Measurements from ENCODE around the gene NAV2. TPM values are rescaled to one million over a fixed set of nuclear protein-coding genes. Genes with fewer than 3 reads are reported as not detected.

The NAV2 gene
- polyA plus RNA-seq, 1 donor = 8.1 TPM

DNA sequence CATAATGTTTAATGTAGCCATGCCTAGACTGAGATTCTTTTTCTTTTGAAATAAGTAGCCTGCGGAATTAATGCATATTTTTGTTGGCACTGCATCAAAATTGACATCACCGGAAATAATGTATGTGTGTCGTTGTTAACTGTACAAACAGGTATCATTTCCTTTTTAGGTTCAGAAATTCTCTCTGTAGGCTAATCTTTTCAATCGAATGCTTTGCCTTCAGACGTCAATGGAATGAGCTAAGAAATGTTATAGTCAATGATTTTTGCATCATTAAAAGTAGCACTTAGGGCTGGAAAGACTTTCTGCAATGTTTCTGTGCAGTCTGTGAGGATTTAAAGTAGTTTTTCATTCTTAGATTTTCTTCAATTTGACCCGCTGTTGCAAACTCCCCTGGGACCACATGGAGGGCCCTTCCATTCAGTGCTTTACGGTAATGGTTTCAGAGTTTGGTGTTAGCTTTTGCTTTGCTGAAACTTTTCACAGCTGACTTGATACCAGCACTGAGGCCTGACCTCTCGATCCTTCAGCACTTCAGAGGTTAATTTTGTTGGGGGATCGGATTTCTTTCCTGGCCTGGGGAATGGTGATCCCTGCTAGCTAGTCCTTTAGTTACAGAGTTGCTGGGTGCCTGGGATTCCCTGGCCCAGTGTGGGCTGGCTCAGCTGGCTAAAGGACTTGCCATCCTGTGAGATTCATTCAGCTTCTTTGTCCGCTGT is 309.9 kb downstream of the NAV2 start:
- no peaks in the 10 kb centered on the region for H3K36me3 ChIP-seq (ENCODE audit: control insufficient read depth, insufficient read depth, low read length)
- DNase-seq = peak in 1 of 2 donors; percentile 51
- peak overlapping the region; percentile 7 for H3K4me3 ChIP-seq (ENCODE audit: low read length)
- H3K27ac ChIP-seq (ENCODE audit: low read length) = no peak overlapping the region
- H3K27me3 ChIP-seq (ENCODE audit: control insufficient read depth, insufficient read depth, low read length) = no peaks in the 10 kb centered on the region
- WGBS (ENCODE audit: insufficient coverage, low lambda C conversion rate) = 17% methylated on average over 1 of the region's 10 CpGs
- no peaks in the 10 kb centered on the region for H3K9me3 ChIP-seq (ENCODE audit: control insufficient read depth, low read depth, low read length)
- H3K4me1 ChIP-seq (ENCODE audit: control insufficient read depth, insufficient read depth, low read length) = peaks cover 52% of the 10 kb centered on the region

DNA sequence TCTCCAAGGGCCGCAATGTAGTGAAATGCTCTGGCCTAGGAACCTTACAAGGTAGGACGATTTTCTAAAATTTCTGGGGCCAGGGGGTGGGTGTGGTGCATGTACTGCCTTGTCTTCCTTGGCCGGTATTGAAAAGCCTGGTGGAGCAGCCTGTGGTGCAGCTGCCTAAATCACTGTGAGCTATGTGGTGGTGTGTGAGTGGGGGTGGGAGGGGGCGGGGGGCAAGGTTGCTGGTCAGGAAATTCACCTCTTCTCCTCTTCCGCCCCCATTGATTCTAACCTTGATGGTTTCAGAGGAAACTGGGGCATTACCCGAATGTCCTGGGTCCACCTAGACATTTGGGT is 310.4 kb downstream of the NAV2 start:
- no peak for DNase-seq
- Histone ChIP-seq H3K36me3 (ENCODE audit: control insufficient read depth, insufficient read depth, low read length) (no peaks in the 10 kb centered on the region), H3K4me1 (ENCODE audit: control insufficient read depth, insufficient read depth, low read length) (peaks cover 54% of the 10 kb centered on the region), H3K9me3 (ENCODE audit: control insufficient read depth, low read depth, low read length) (no peaks in the 10 kb centered on the region), H3K27ac (ENCODE audit: low read length) (no peak overlapping the region), H3K27me3 (ENCODE audit: control insufficient read depth, insufficient read depth, low read length) (no peaks in the 10 kb centered on the region), H3K4me3 (ENCODE audit: low read length) (peak overlapping the region; percentile 9)
- no CpG with 5 or more reads among the region's 6 CpGs for WGBS (ENCODE audit: insufficient coverage, low lambda C conversion rate)

GRCh38 chr11:20024172-20024935 is 311.7 kb downstream of the NAV2 start:
- peaks cover 56% of the 10 kb centered on the region for H3K4me1 ChIP-seq (ENCODE audit: control insufficient read depth, insufficient read depth, low read length)
- no CpG with 5 or more reads among the region's 6 CpGs for WGBS (ENCODE audit: insufficient coverage, low lambda C conversion rate)
- H3K36me3 ChIP-seq (ENCODE audit: control insufficient read depth, insufficient read depth, low read length) = no peaks in the 10 kb centered on the region
- no peaks in the 10 kb centered on the region for H3K27me3 ChIP-seq (ENCODE audit: control insufficient read depth, insufficient read depth, low read length)
- H3K4me3 ChIP-seq (ENCODE audit: low read length) = no peak overlapping the region
- no peak overlapping the region for H3K27ac ChIP-seq (ENCODE audit: low read length)
- no peaks in the 10 kb centered on the region for H3K9me3 ChIP-seq (ENCODE audit: control insufficient read depth, low read depth, low read length)
- no peak for DNase-seq

- no peak for DNase-seq
- Histone ChIP-seq H3K9me3 (ENCODE audit: control insufficient read depth, low read depth, low read length) (no peaks in the 10 kb centered on the region), H3K4me1 (ENCODE audit: control insufficient read depth, insufficient read depth, low read length) (peaks cover 51% of the 10 kb centered on the region), H3K27me3 (ENCODE audit: control insufficient read depth, insufficient read depth, low read length) (no peaks in the 10 kb centered on the region), H3K27ac (ENCODE audit: low read length) (no peak overlapping the region), H3K4me3 (ENCODE audit: low read length) (no peak overlapping the region), H3K36me3 (ENCODE audit: control insufficient read depth, insufficient read depth, low read length) (no peaks in the 10 kb centered on the region)
- WGBS (ENCODE audit: insufficient coverage, low lambda C conversion rate) = no CpG with 5 or more reads among the region's 8 CpGs
Measured at GRCh38 chr11:20025332-20025840, 312.7 kb downstream of the NAV2 start.

GRCh38 chr11:20026629-20027555 is 314.3 kb downstream of the NAV2 start:
- peak overlapping the region; percentile 12 for H3K4me3 ChIP-seq (ENCODE audit: low read length)
- no peaks in the 10 kb centered on the region for H3K36me3 ChIP-seq (ENCODE audit: control insufficient read depth, insufficient read depth, low read length)
- WGBS (ENCODE audit: insufficient coverage, low lambda C conversion rate) = 94% methylated on average over 3 of the region's 15 CpGs
- peaks cover 44% of the 10 kb centered on the region for H3K4me1 ChIP-seq (ENCODE audit: control insufficient read depth, insufficient read depth, low read length)
- peak overlapping the region; percentile 41 for H3K27ac ChIP-seq (ENCODE audit: low read length)
- DNase-seq = peak in 1 of 2 donors; percentile 18
- H3K27me3 ChIP-seq (ENCODE audit: control insufficient read depth, insufficient read depth, low read length) = no peaks in the 10 kb centered on the region
- no peaks in the 10 kb centered on the region for H3K9me3 ChIP-seq (ENCODE audit: control insufficient read depth, low read depth, low read length)

DNA sequence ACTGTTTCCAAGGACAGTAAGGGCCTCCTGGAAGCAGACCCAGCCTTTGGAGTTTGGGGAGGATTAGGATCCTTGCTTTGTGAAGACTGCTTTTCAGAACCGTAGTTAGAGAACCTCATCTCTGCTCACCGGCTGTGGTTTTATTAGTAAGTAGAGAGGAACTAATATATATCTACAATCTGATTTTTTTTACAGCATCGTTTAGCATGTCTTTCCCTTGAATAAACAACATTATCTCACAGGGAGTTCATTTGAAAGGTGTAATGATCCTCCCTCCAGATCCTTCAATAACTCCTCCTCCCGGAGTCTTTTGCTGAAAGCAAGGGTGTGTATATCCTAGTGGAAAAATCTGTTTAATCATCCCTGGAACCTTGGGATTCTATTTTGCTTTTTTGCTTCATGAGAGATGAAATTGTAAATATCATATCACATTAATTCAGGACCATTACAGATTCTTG is 314.9 kb downstream of the NAV2 start:
- Histone ChIP-seq H3K4me1 (ENCODE audit: control insufficient read depth, insufficient read depth, low read length) (peaks cover 42% of the 10 kb centered on the region), H3K27ac (ENCODE audit: low read length) (peak overlapping the region; percentile 41), H3K9me3 (ENCODE audit: control insufficient read depth, low read depth, low read length) (no peaks in the 10 kb centered on the region), H3K27me3 (ENCODE audit: control insufficient read depth, insufficient read depth, low read length) (no peaks in the 10 kb centered on the region), H3K36me3 (ENCODE audit: control insufficient read depth, insufficient read depth, low read length) (no peaks in the 10 kb centered on the region), H3K4me3 (ENCODE audit: low read length) (peak overlapping the region; percentile 12)
- DNase-seq = peak; percentile 23 to 76
- WGBS (ENCODE audit: insufficient coverage, low lambda C conversion rate) = 20% methylated on average over 1 of the region's 4 CpGs

GRCh38 chr11:20029193-20029592 is 316.6 kb downstream of the NAV2 start:
- Histone ChIP-seq H3K27me3 (ENCODE audit: control insufficient read depth, insufficient read depth, low read length) (no peaks in the 10 kb centered on the region), H3K36me3 (ENCODE audit: control insufficient read depth, insufficient read depth, low read length) (no peaks in the 10 kb centered on the region), H3K27ac (ENCODE audit: low read length) (no peak overlapping the region), H3K9me3 (ENCODE audit: control insufficient read depth, low read depth, low read length) (no peaks in the 10 kb centered on the region), H3K4me1 (ENCODE audit: control insufficient read depth, insufficient read depth, low read length) (peaks cover 26% of the 10 kb centered on the region), H3K4me3 (ENCODE audit: low read length) (no peak overlapping the region)
- DNase-seq = no peak
- WGBS (ENCODE audit: insufficient coverage, low lambda C conversion rate) = no CpG with 5 or more reads among the region's 3 CpGs

- Histone ChIP-seq H3K9me3 (ENCODE audit: control insufficient read depth, low read depth, low read length) (no peaks in the 10 kb centered on the region), H3K27me3 (ENCODE audit: control insufficient read depth, insufficient read depth, low read length) (no peaks in the 10 kb centered on the region), H3K36me3 (ENCODE audit: control insufficient read depth, insufficient read depth, low read length) (no peaks in the 10 kb centered on the region), H3K27ac (ENCODE audit: low read length) (no peak overlapping the region), H3K4me3 (ENCODE audit: low read length) (no peak overlapping the region), H3K4me1 (ENCODE audit: control insufficient read depth, insufficient read depth, low read length) (peaks cover 22% of the 10 kb centered on the region)
- WGBS (ENCODE audit: insufficient coverage, low lambda C conversion rate) = no CpG with 5 or more reads among the region's 1 CpG
- no peak for DNase-seq
Measured at GRCh38 chr11:20030472-20030871, 317.8 kb downstream of the NAV2 start.

DNA sequence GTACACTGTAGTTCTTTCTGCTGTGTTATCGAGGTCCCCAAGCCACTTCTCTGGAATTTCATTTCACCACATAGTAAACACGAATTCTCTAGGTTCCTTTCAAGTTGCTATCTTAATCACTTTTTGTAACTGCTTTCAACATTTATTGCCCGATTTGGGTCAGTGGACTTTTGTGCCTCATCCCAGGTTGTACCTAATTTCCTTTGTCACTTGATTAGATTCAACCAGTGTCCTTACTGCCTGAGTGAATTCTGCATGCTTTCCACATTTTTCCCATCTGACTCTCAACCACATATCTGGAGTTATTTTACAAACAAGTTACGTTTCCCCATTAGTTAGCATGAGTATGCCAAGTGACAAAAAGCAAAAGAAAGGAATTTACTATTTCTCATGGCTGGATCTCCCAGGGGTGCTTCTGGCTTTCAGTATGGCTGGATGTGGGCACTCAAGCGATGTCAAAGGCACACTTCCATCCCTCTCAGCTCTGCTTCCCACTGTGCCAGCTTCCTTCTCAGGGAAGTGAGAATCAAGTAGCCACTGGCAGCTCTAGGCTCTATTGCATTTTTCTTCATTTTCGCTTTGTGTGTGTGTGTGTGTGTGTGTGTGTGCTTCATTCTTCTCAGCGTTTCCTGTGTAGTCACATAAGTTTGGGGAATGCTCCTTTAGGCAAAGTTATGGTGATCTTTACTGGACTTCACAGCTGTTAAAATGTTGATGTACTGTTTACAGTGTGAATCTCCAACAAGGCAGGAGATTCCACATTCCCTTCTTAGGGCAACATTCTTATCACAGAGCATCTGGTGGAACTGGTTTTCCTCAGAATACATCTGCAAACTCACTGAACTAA is 318.7 kb downstream of the NAV2 start:
- Histone ChIP-seq H3K36me3 (ENCODE audit: control insufficient read depth, insufficient read depth, low read length) (no peaks in the 10 kb centered on the region), H3K4me3 (ENCODE audit: low read length) (no peak overlapping the region), H3K9me3 (ENCODE audit: control insufficient read depth, low read depth, low read length) (no peaks in the 10 kb centered on the region), H3K4me1 (ENCODE audit: control insufficient read depth, insufficient read depth, low read length) (peaks cover 22% of the 10 kb centered on the region), H3K27me3 (ENCODE audit: control insufficient read depth, insufficient read depth, low read length) (no peaks in the 10 kb centered on the region), H3K27ac (ENCODE audit: low read length) (peak overlapping the region; percentile 22)
- peak; percentile 37 to 72 for DNase-seq
- 10% methylated on average over 3 of the region's 7 CpGs for WGBS (ENCODE audit: insufficient coverage, low lambda C conversion rate)
